DMS 273 (cell line): ENCODE results near the gene GBA2.

Experiments
- DNase-seq: peaks from one replicate; lab custom pipeline; 2025; ENCODE audit not compliant: unreplicated experiment; lab: John Stamatoyannopoulos, UW

Gene GBA2

DNA sequence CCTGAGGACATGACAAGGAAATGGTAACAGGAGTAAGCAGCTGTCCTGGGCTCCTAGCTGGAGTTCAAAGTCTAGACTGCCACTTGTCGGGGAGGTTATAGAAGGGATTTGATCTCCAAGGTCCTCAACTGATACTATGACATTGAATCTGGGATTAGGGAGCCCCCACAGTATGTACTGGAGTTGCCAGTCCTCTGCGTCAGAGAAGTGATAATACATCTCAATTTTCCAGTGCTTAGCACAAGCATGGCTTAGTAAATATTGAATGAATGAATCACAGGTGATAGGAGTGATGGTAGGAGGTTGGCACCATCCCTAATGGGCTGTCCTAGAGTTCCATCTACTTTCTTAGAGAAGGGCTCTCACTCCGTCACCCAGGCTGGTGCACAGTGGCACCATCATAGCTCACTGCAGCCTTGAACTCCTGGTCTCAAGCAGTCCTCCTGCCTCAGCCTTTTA, 53.1 kb downstream of the GBA2 start:
- DNase-seq: no peak

GRCh38 chr9:35691757-35692301, 57.2 kb downstream of the GBA2 start:
- DNase-seq: no peak

DNA sequence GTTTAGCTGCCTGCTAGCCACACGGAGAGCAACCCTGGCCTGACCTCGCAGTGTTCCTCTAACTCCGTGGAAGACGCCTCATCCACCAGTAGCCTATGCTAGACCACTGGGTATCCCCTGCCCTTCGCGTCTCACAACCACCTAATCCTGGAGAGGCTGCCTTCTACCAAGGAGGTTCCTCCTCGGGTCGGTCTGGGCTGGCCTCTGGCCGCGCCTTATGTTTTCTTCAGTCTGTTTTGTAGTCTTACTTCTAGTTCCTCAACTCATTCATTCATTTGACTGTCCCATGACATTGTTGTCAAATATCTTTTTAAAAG, 57.7 kb downstream of the GBA2 start:
- no peak for DNase-seq

DNA sequence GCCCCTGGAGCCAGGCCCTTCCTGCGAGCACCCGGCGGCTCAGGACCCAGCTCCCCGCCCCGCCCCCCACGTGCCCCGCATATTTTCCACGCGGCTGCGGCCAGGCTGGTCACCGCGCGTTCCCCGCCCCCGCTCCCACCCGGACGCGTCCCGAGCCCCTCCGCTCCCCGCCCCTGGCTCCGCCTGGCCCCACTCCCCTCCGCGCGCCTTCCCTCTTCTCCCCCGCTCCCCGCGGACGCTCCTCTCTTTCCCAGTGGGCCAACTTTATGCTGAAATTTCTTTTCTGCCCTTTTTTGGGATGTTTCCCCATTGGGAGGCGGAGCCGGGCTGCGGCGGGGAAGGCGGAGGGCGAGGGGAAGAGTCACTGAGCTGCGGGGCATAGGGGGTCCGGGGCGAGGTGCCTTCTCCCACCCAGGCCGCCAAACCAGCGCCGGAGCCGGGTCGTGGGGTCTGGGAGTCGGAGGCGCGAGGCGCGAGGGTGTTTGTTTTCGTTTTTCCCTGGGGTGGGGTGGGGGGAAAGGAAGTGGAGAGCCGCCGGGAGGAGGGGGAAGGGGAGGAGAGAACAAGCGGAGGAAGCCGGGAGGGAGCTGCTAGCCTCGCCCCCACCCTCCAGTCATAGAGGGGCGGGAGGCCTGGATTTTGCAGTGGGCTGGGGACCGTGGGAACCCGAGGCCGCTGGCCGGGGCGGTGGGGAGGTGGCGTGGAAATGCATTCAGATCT, 58.3 kb downstream of the GBA2 start:
- peak; percentile 73 for DNase-seq

DNA sequence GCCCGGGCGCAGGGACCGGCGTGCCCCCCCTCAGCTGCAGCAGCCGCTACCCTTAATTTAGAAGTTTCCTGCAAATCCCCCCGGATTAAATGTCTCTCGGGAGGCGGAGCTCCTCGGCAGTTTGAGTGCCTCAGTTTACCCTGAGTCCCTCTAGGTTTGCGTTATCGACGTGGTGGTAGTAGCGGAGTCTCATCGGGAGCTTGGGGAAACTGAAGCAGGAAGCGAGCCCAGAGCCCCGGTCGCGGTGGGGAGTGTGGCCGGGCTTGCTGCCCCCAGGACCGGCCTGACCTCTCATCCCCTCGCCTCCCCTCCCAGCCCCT, 58.8 kb downstream of the GBA2 start:
- DNase-seq: no peak

- no peak for DNase-seq
Measured at GRCh38 chr9:35689542-35690293, 59.3 kb downstream of the GBA2 start, which contains the start of gene TPM2. TSS of gene TPM2 (minus strand) at chr9:35689925. CDS start at chr9:35689817, 108 bp downstream.

DNA sequence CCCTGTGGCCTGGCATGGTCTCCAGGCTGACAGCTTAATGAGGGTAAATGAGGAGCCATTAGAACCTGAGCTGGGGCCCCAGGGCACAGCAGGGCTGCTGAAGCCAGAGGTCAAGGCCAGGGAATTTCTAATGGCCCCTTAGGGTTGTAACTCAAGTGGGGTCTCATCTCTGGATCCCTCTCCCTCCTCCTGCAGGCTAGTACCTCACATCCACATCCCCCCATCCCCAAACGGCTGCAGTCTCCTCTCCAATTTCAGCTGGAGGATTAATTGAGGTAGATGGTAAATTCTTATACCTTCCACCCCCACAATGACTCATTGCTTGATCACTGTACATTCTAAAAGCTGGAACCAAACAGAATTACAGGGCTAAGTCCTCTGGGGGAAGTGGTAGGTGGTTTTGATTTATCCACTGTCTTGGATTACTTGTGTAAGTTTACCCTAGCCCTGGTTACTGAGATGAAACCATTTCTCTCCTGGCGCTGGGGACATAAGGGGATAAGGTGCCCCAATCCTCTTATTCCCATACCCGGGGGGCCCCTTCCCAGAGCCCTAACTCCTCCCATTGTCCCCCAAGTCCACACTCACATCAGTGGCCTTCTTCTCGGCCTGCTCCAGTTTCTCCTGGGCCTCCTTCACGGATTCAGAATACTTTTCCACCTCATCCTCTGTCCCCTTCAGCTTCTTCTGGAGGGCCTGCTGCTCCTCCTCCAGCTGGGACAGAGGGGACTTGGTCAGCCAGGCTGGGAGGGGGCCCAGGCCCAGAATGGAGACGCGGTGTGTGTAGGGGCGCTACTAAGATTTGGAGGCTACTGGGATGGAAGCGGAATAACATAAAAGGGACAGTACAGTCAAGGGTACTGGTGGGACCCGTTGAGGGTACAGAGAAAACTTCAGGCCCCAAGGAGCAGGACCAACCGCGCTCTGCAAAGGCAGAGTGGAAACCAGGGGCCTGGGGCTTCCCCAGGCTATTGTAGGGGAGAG, 60.2 kb downstream of the GBA2 start:
- DNase-seq: peak; percentile 40

DNA sequence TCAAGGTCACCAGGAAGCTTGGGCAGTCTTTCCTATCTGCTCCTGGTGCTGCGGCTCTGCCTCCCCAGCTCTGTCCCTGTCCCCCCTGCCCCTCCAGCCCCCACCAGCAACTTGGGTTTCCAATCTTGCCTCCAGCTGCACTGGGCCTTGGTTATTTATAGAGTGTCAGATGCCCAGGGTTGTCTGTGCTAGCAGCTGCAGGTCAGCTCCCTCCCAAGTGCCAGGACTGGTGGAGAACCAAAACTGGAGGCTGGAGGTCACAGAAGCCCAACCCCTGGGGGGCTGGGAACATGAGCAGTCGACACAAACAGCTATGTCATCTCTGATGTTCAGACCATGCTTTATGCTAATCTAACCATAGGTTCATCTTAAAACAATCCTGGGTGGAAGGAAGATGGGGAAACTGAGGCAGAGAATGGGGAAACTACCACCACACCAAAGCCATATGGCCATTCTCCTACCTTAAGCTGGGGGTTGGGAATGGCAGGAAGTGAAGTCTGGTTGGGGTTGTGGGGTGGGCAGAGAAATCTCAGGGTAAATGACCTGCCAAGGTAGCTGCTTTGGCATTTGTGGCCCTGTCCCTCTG, 61.0 kb downstream of the GBA2 start:
- no peak for DNase-seq

DNA sequence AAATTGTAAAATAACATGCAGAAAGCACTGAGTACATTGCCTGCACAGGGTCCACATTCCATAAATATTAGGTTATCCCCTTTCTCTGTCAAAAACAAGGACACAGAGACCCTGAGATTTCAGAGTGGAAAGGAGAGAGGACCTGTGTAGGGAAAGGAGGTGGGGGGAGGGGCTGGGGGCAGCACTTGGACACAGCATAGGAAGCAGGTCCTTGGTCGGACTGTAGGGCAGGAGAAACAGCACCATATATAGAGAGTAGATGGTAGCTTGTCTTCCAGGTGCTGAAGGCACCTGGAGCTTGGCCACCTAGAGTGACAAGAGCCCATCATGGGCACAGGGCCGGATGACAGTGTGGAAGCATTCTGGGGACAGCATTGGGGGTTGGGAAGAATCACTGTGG, 61.7 kb downstream of the GBA2 start:
- DNase-seq: no peak
